Endothelial cell of umbilical vein (primary cell): Measurements from ENCODE around the gene KLHL24. TPM values are rescaled to one million over a fixed set of nuclear protein-coding genes. Genes with fewer than 3 reads are reported as not detected.

ENCODE experiments used
- BruUV-seq: library from RNA; stranded (reverse); fragments of 400-500 nt; replicated peaks from 2 replicates; lab custom pipeline; 2021; lab: Mats Ljungman, UMichigan
- CTCF ChIA-PET: fragments of 300-600, 350-600 bp; sonication (Branson Sonifier 250); formaldehyde crosslinking; loops from one replicate; lab custom pipeline; 2021; ENCODE audit warnings: antibody characterized with exemption, inconsistent platforms; lab: Charles Lee
- POLR2A ChIA-PET: fragments of 300-600, 350-600 bp; sonication (Branson Sonifier 250); formaldehyde crosslinking; loops from one replicate; lab custom pipeline; 2021; ENCODE audit warnings: antibody characterized with exemption, inconsistent platforms; lab: Charles Lee
- DNase-seq: peaks from one replicate; pipeline ENCODE4 v3.0.0-alpha.2; 2011; ENCODE audit warnings: low read depth, low spot score
- FAIRE-seq: peaks from 2 replicates; lab custom pipeline; 2011; peaks lifted over from hg19 to GRCh38; lab: Jason Lieb, UNC
- H2AFZ ChIP-seq: 2 replicates; pipeline ENCODE4 v1.6.0; 2012; ENCODE audit warnings: low read depth, low read length, control low read depth, inconsistent platforms
- H3K27ac ChIP-seq: 2 replicates; pipeline ENCODE4 v1.5.1; 2011; ENCODE audit warnings: low read depth, mild to moderate bottlenecking, control low read depth, low read length, moderate library complexity; ENCODE audit not compliant: insufficient read depth
- H3K27me3 ChIP-seq, 2 experiments: 2 replicates each; pipeline versions ENCODE4 v1.6.0 to v1.6.1; 2011; ENCODE audit warnings: low read length in 2 of 2, mixed read lengths in 1 of 2; ENCODE audit not compliant: control insufficient read depth in 2 of 2, insufficient read depth in 2 of 2
- H3K36me3 ChIP-seq, 2 experiments: 2 replicates in 1 of 2; 3 replicates in 1 of 2; pipeline ENCODE4 v1.5.1; 2011; ENCODE audit warnings: low read length in 2 of 2, mild to moderate bottlenecking in 1 of 2, moderate library complexity in 1 of 2; ENCODE audit not compliant: control insufficient read depth in 2 of 2, insufficient read depth in 2 of 2; ENCODE audit errors: extremely low read depth in 1 of 2
- H3K4me1 ChIP-seq: 3 replicates; pipeline ENCODE4 v1.5.1; 2011; ENCODE audit warnings: mild to moderate bottlenecking, low read length; ENCODE audit not compliant: control insufficient read depth, insufficient read depth; ENCODE audit errors: extremely low read depth
- H3K4me2 ChIP-seq: 2 replicates; pipeline ENCODE4 v1.6.1; 2011; ENCODE audit warnings: low read length, control low read depth, mixed read lengths; ENCODE audit not compliant: insufficient read depth
- H3K4me3 ChIP-seq, 3 experiments: fragments of 200-600 bp in 1 of 3; sonication (generic), shearing (Covaris generic) in 1 of 3; replicated peaks in 1 of 3; 2 replicates each; pipeline ENCODE4 v1.5.1; 2011 to 2016; ENCODE audit warnings: control low read depth in 3 of 3, low read length in 3 of 3, mild to moderate bottlenecking in 2 of 3, inconsistent platforms in 1 of 3, low read depth in 1 of 3, moderate library complexity in 1 of 3; ENCODE audit not compliant: insufficient read depth in 1 of 3
- H3K79me2 ChIP-seq: 2 replicates; pipeline ENCODE4 v1.6.0; 2012; ENCODE audit warnings: low read length, inconsistent platforms; ENCODE audit not compliant: control insufficient read depth, insufficient read depth
- H3K9ac ChIP-seq: replicated peaks from 2 replicates; pipeline ENCODE3; 2011; ENCODE audit warnings: low read length, control low read depth; ENCODE audit not compliant: insufficient read depth; ENCODE audit errors: extremely low read depth
- H3K9me1 ChIP-seq: replicated peaks from 3 replicates; pipeline ENCODE4 v1.6.0; 2011; ENCODE audit warnings: mild to moderate bottlenecking, low read length; ENCODE audit not compliant: control insufficient read depth, insufficient read depth; ENCODE audit errors: extremely low read depth
- H3K9me3 ChIP-seq: replicated peaks from 2 replicates; pipeline ENCODE4 v1.5.1; 2012; ENCODE audit warnings: low read length, inconsistent platforms; ENCODE audit not compliant: control insufficient read depth, insufficient read depth
- H4K20me1 ChIP-seq: replicated peaks from 2 replicates; pipeline ENCODE3; 2011; ENCODE audit warnings: mild to moderate bottlenecking, low read length; ENCODE audit not compliant: control insufficient read depth, insufficient read depth; ENCODE audit errors: extremely low read depth
- EZH2 ChIP-seq: IDR thresholded peaks from 2 replicates; pipeline ENCODE4 v1.6.1; 2012; ENCODE audit warnings: borderline replicate concordance, low read depth, mild to moderate bottlenecking, moderate library complexity, low read length, inconsistent platforms; ENCODE audit not compliant: severe bottlenecking
- FOS ChIP-seq: IDR thresholded peaks from 2 replicates; pipeline ENCODE4 v1.6.1; 2011; ENCODE audit warnings: mild to moderate bottlenecking, low read length, moderate library complexity, borderline replicate concordance; ENCODE audit not compliant: insufficient read depth
- GATA2 ChIP-seq: IDR thresholded peaks from 2 replicates; pipeline ENCODE4 v1.7.0; 2011; ENCODE audit warnings: low read depth, mild to moderate bottlenecking, moderate library complexity, mixed read lengths, low read length; ENCODE audit not compliant: insufficient read length, insufficient read depth
- JUN ChIP-seq: IDR thresholded peaks from 2 replicates; pipeline ENCODE4 v1.6.1; 2011; ENCODE audit warnings: borderline replicate concordance, low read depth; ENCODE audit not compliant: insufficient read length, insufficient read depth
- MYC ChIP-seq: IDR thresholded peaks from one replicate; pipeline ENCODE4 v1.6.1; 2011; ENCODE audit warnings: mild to moderate bottlenecking, low read depth, low read length
- POLR2A ChIP-seq: IDR thresholded peaks from 2 replicates; pipeline ENCODE4 v1.6.1; 2012; ENCODE audit warnings: low read depth, mild to moderate bottlenecking, control low read depth, low read length
- POLR2AphosphoS5 ChIP-seq: IDR thresholded peaks from 2 replicates; pipeline ENCODE4 v1.6.1; 2012; ENCODE audit warnings: low read depth, mild to moderate bottlenecking, control low read depth, low read length, moderate library complexity; ENCODE audit not compliant: insufficient read depth
- dilution Hi-C: fragments of 300-500 bp; cut with MboI; formaldehyde crosslinking; loops from one replicate; pipeline ENCODE4 v1.15.0; 2019; ENCODE audit warnings: low sequenced_read_pairs; ENCODE audit not compliant: extremely low pct_ligation_motif_present
- intact Hi-C: fragments of 100-400 bp; cut with micrococcal nuclease; formaldehyde crosslinking; loops from one replicate; pipeline ENCODE4 v1.10.0; 2022
- polyA plus RNA-seq, 4 experiments: library from polyadenylated mRNA; depleted of rRNA in 3 of 4; stranded (reverse) in 3 of 4; unstranded in 1 of 4; fragments of >200 nt; gene quantifications; 2 replicates each; pipeline versions ENCODE4 v1.2.1 to v1.2.3, GENCODE V29; 2011 to 2012; ENCODE audit warnings: missing spikeins in 1 of 4
- total RNA-seq: library from RNA; stranded (reverse); gene quantifications from 2 replicates; pipeline ENCODE4 v1.2.3, GENCODE V29; 2021
- TF ChIP-seq, protein P1 (sequence below): IDR thresholded peaks from 2 replicates; pipeline ENCODE4 v1.6.1; 2011; ENCODE audit not compliant: insufficient read depth, insufficient read length
- TF ChIP-seq, protein P2 (sequence below), 2 donors: IDR thresholded peaks; 1 replicate in 1 of 2; 2 replicates in 1 of 2; pipeline ENCODE4 v1.5.1; 2011; ENCODE audit warnings: low read length in 2 of 2, mild to moderate bottlenecking in 2 of 2, moderate library complexity in 2 of 2, control low read depth in 1 of 2, inconsistent platforms in 1 of 2, low read depth in 1 of 2; ENCODE audit not compliant: insufficient read depth in 1 of 2; ENCODE audit errors: extremely low read depth in 1 of 2

The KLHL24 gene
- total and polyA plus RNA-seq, 2 donors (not counting 3 experiments of a cell fraction or from before 2014, with no cell fraction given) = 14.0 to 46.2 TPM

DNA sequence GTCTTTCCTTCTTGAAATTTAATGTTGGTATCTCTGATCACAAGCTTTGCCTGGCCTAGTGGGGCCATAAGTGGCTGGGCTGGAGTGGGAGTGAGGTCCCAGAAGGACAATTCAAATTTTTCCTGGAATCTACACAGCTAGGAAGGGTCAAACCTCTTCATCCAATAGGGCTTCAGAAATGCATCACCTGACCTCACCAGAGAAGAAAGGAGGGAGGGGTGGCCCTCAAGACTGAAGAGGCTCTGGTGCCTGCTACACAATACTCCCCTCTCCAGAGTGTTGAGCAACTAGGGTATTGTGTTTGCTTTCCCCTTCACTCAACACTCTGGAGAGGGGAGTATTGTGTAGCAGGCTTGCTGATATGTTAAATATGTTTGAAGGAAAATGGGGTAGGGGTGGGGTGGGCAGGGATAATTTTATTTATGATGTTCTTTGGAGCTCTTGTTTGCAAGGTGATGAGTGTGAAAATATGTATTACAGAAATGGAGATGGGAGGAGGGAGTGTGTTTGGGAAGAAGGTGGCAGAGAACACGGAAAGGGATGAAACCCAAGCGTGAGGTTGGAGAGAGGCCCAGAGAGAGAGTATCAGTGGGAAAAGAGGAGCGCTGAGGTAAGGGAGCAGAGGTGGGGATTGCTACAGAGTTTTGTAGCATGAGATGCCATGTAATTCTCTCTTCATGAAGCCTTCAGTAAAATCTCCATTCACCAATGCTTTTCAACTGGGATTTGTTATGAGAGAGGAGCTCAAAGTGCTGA, 5.7 kb upstream of the KLHL24 start:
- Histone ChIP-seq H3K4me3 (no peak overlapping the region), H3K27ac (no peak overlapping the region), H3K9me1 (no peaks in the 10 kb centered on the region), H3K4me2 (no peak overlapping the region), H2AFZ (no peak overlapping the region), H3K27me3 (peaks cover 3 to 4% of the 10 kb centered on the region in 2 experiments), H3K9me3 (no peaks in the 10 kb centered on the region), H4K20me1 (no peaks in the 10 kb centered on the region), H3K4me1 (no peaks in the 10 kb centered on the region), H3K9ac (no peak overlapping the region), H3K36me3 (no peaks in the 10 kb centered on the region), H3K79me2 (no peaks in the 10 kb centered on the region)
- DNase-seq = no peak
- ChIA-PET POLR2A (no interaction called here), CTCF (interaction anchor here (1.2 kb wide), 1 partner anchor 160 kb away, joined by 3 read pairs; no protein-coding TSS in a partner anchor)
- intact Hi-C loops (no loop called here), dilution Hi-C loops (no loop called here)
- TF ChIP-seq POLR2AphosphoS5 (no peak), GATA2 (no peak), MYC (no peak), JUN (no peak), FOS (no peak), POLR2A (no peak), EZH2 (no peak)
- TF ChIP-seq, protein P1, sequence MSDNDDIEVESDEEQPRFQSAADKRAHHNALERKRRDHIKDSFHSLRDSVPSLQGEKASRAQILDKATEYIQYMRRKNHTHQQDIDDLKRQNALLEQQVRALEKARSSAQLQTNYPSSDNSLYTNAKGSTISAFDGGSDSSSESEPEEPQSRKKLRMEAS = no peak
- TF ChIP-seq, protein P2, sequence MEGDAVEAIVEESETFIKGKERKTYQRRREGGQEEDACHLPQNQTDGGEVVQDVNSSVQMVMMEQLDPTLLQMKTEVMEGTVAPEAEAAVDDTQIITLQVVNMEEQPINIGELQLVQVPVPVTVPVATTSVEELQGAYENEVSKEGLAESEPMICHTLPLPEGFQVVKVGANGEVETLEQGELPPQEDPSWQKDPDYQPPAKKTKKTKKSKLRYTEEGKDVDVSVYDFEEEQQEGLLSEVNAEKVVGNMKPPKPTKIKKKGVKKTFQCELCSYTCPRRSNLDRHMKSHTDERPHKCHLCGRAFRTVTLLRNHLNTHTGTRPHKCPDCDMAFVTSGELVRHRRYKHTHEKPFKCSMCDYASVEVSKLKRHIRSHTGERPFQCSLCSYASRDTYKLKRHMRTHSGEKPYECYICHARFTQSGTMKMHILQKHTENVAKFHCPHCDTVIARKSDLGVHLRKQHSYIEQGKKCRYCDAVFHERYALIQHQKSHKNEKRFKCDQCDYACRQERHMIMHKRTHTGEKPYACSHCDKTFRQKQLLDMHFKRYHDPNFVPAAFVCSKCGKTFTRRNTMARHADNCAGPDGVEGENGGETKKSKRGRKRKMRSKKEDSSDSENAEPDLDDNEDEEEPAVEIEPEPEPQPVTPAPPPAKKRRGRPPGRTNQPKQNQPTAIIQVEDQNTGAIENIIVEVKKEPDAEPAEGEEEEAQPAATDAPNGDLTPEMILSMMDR (IDR thresholded peaks at IDR 0.05; ENCODE audit: extremely low read depth in 1 of 2, insufficient read depth in 1 of 2, low read depth in 1 of 2, low read length in 2 of 2) = no peak
- no TSS peak for BruUV-seq
- no peak for FAIRE-seq
